HG02623 (cell line): ENCODE results near the gene PDE4D.

Experiments
- ATAC-seq: cut with Tn5 transposase; IDR thresholded peaks from one replicate; pipeline ENCODE4 v1.9.1; 2021; ENCODE audit warnings: moderate library complexity; ENCODE audit not compliant: unreplicated experiment

Gene PDE4D

DNA sequence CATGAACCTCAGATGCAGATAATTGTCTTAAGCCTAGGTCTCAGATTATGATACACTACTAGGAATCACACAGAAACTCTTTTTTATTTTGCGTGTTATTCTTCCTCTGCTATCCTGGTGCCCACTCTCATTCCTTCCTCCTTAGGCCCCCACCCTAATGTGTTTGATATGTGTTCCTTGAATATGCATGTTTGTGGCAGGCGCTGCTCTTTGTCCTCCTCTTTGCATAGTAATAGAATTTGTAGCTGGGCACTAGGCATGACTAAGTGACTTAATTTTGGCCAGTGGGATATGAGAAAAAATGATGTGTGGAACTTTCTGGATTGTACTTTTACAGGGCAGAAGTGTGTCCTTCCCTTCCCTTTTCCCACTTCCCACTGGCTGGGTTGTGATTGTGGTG lies 965.6 kb downstream of the PDE4D start:
- ATAC-seq, result no peak

- ATAC-seq, result no peak
Measured at GRCh38 chr5:58927181-58927580, 966.3 kb downstream of the PDE4D start.

GRCh38 chr5:58926541-58926935 lies 967.0 kb downstream of the PDE4D start:
- no peak for ATAC-seq

GRCh38 chr5:58925627-58926540 lies 967.6 kb downstream of the PDE4D start:
- ATAC-seq, result no peak

DNA sequence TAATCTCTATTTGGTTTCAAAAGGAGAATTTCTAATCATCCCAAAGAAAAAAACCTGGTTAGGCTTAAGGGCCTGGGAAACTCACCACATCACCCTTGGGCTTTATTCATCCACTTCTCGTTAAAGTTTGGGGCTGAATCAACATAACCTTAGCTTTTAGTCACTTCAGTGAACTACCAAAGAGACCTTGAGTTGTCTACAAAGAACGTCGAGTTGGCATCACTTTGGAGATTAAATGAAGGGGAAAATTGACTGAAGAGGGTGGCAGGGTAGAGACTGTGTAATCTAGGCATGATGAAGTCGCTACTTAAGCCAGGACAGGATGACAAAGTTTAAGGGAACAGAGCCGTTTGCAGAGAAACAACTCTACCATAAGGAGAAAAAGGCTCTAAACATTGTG lies 969.2 kb downstream of the PDE4D start:
- ATAC-seq, result no peak

DNA sequence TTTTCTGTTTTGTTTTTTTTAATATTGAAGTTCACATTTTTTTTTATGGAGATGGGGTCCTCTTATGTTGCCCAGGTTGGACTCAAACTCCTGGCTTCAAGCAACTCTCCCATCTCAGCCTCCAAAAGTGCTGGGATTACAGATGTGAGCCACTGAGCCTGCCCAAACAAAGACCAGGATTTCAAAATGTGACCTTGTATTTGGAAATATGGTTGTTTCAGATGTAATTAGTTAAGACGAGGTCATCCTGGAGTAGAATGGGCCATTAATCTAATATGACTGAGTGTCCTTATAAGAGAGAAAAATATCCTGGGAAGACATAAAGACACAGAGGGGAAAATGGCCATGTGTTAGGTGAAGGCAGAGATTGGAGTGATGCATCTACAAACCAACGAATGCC lies 970.2 kb downstream of the PDE4D start:
- no peak for ATAC-seq

DNA sequence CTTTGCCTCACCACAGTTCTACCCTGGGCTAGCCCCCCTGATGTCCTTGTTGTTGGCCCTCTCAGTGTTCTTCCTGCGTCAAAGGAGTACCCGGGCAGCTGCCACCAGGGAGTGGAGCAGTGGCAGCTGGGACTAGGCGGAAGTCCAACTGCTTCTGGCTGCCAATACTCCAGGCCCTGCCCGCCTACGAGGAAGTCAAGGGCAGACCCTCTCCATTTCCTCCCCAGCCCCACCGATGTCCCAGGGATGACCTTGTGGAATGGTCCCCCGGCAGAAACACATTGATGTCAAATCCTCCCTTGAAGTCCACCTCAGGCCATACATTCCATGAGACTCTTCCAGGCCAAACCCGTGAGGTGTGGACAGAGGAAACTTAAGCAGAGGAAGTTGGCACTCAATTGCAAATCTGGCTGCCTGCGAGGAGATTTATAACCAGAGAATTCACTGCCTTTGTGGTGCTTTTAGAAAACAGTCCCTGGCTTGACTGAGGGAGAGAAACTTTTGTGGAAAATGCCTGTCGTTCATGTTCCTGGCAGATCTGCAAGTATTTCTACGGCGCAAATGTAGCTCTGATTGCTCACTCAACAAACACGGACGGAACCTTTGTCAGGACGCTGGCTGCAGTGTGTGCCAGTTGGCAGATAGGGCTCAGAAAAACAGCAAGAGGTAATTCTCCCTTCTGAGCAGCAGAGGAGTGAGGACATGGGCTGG lies 970.9 kb downstream of the PDE4D start:
- ATAC-seq, result no peak

DNA sequence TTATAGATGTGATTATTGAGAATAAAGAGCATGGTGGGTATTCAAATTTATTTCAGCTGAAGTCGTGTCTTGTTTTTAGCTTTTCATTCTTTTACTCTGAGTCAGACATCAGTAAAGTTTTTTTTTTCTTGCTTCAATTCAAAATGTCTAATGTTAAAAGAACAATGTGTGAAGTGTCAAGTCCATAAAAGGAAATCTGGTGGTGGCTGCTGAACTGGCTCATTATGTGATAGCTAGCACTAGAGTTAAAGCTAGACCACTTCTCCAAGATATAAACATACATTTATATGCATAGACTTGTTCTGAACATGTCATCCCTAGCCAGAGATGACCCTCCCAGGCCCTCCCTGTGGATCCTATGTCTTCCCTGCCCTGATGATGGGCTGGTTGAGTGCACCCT lies 972.4 kb downstream of the PDE4D start:
- ATAC-seq, result no peak

GRCh38 chr5:58919833-58920232 lies 973.7 kb downstream of the PDE4D start:
- no peak for ATAC-seq
